ENCODE data around the gene SLC16A8.

GRCh38 chr22:38050720-38051119 is 33.3 kb downstream of the SLC16A8 start:
- no peak for TF ChIP-seq CTCF (optimal IDR thresholded peaks at IDR 0.05 in 1 of 3, IDR thresholded peaks at IDR 0.05 in 1 of 3, conservative IDR thresholded peaks at IDR 0.05 in 1 of 3; ENCODE audit: extremely low read depth in 1 of 3, insufficient read depth in 2 of 3, low read length in 3 of 3)
- TF ChIP-seq EZH2 (IDR thresholded peaks at IDR 0.05; ENCODE audit: low read length) = no peak

Data from keratinocyte (primary cell).